Left lung (tissue), 10 donors: ENCODE measurements around the gene SPRING1. TPM values are rescaled to one million over a fixed set of nuclear protein-coding genes. Genes with fewer than 3 reads are reported as not detected.
A peak's percentile ranks its signal among the peaks of the same experiment; 100 is the strongest.

Source experiments
- ATAC-seq: fragments of 200-7000 bp; cut with Tn5 transposase; one replicate; pipeline ENCODE4 v1.9.1; 2020; ENCODE audit warnings: moderate library complexity
- DNase-seq, 4 donors: peaks; one replicate each; pipeline ENCODE4 v3.0.0-alpha.2; 2013 to 2020
- H3K27ac ChIP-seq, 2 donors: fragments of 200-600 bp; sonication (generic) in 1 of 2; one replicate each; pipeline versions ENCODE4 v1.5.0 to v1.8.0; 2020 to 2021
- H3K27me3 ChIP-seq, 2 donors: fragments of 200-600 bp; sonication (generic) in 1 of 2; one replicate each; pipeline versions ENCODE4 v1.5.0 to v1.8.0; 2020 to 2021
- H3K36me3 ChIP-seq, 2 donors: fragments of 200-600 bp; sonication (generic) in 1 of 2; one replicate each; pipeline versions ENCODE4 v1.5.0 to v1.8.0; 2020 to 2021
- H3K4me1 ChIP-seq, 2 donors: fragments of 200-600 bp; one replicate each; pipeline ENCODE4 v1.8.0; 2021
- H3K4me3 ChIP-seq, 2 donors: fragments of 200-600 bp; sonication (generic) in 1 of 2; one replicate each; pipeline versions ENCODE4 v1.5.0 to v1.8.0; 2020 to 2021; ENCODE audit warnings: mild to moderate bottlenecking in 1 of 2
- H3K9me3 ChIP-seq, 2 donors: fragments of 200-600 bp; sonication (generic) in 1 of 2; one replicate each; pipeline versions ENCODE4 v1.5.0 to v1.8.0; 2020 to 2021
- CTCF ChIP-seq, 2 donors: fragments of 200-600 bp; sonication (generic) in 1 of 2; IDR thresholded peaks; one replicate each; pipeline versions ENCODE4 v1.5.0 to v1.8.0; 2021; ENCODE audit warnings: antibody characterized with exemption in 2 of 2
- intact Hi-C, 2 donors: fragments of 100-400 bp; cut with DNase I; formaldehyde crosslinking; loops; one replicate each; pipeline versions ENCODE4 v1.11.2 to v1.14.2; 2022
- polyA plus RNA-seq, 6 donors: library from polyadenylated mRNA; unstranded; fragments of 120-200 nt; gene quantifications; one replicate each; pipeline ENCODE4 v1.2.1, GENCODE V29; 2013; ENCODE audit not compliant: insufficient read length in 6 of 6
- total RNA-seq, 2 donors: library from RNA; stranded (reverse); fragmentation: NEBNext Ultra II Directional; extraction: Animal tissue kit (Norgen Biotek cat#: 25700); gene quantifications; one replicate each; pipeline ENCODE4 v1.2.1, GENCODE V29; 2021
- donor health status: DM: no; HTN: yes; CAD: no.
- donor health status: DM: no; HTN: no; CAD: no.

The SPRING1 gene
- total and polyA plus RNA-seq, 8 donors: 20.7 to 90.5 (median 31.1) TPM

GRCh38 chr12:116779597-116779996, 41.7 kb upstream of the SPRING1 start:
- no peak for TF ChIP-seq CTCF (IDR thresholded peaks at IDR 0.05)
- DNase-seq: no peak
- no peak for ATAC-seq
- intact Hi-C loops: no loop called here
- H3K4me3 ChIP-seq: no peak overlapping the region
- no peaks in the 10 kb centered on the region for H3K4me1 ChIP-seq
- H3K9me3 ChIP-seq: no peaks in the 10 kb centered on the region
- H3K36me3 ChIP-seq: no peaks in the 10 kb centered on the region
- no peaks in the 10 kb centered on the region for H3K27me3 ChIP-seq
- H3K27ac ChIP-seq: no peak overlapping the region

GRCh38 chr12:116777245-116777644, 39.4 kb upstream of the SPRING1 start:
- H3K27ac ChIP-seq: no peak overlapping the region
- no peak overlapping the region for H3K4me3 ChIP-seq
- H3K36me3 ChIP-seq: no peaks in the 10 kb centered on the region
- H3K27me3 ChIP-seq: no peaks in the 10 kb centered on the region
- no peaks in the 10 kb centered on the region for H3K9me3 ChIP-seq
- H3K4me1 ChIP-seq: no peaks in the 10 kb centered on the region
- DNase-seq (no peak), ATAC-seq (no peak)
- intact Hi-C loops: no loop called here
- TF ChIP-seq CTCF (IDR thresholded peaks at IDR 0.05): no peak

- no peaks in the 10 kb centered on the region for H3K36me3 ChIP-seq
- ATAC-seq (no peak), DNase-seq (no peak)
- H3K4me3 ChIP-seq: no peak overlapping the region
- intact Hi-C loops: no loop called here
- no peak for TF ChIP-seq CTCF (IDR thresholded peaks at IDR 0.05)
- H3K4me1 ChIP-seq: no peaks in the 10 kb centered on the region
- no peaks in the 10 kb centered on the region for H3K9me3 ChIP-seq
- H3K27ac ChIP-seq: no peak overlapping the region
- no peaks in the 10 kb centered on the region for H3K27me3 ChIP-seq
These were observed 36.2 kb upstream of the SPRING1 start for GRCh38 chr12:116774020-116774419.

- ATAC-seq (peak; percentile 19), DNase-seq (no peak)
- Histone ChIP-seq H3K4me1 (no peaks in the 10 kb centered on the region), H3K9me3 (no peaks in the 10 kb centered on the region), H3K27me3 (no peaks in the 10 kb centered on the region), H3K36me3 (no peaks in the 10 kb centered on the region), H3K27ac (no peak overlapping the region), H3K4me3 (no peak overlapping the region)
- intact Hi-C loops: no loop called here
- no peak for TF ChIP-seq CTCF (IDR thresholded peaks at IDR 0.05)
These were observed 35.4 kb upstream of the SPRING1 start for GRCh38 chr12:116773276-116773731.

- no peak for ATAC-seq
- Histone ChIP-seq H3K4me3 (no peak overlapping the region), H3K27ac (no peak overlapping the region), H3K4me1 (no peaks in the 10 kb centered on the region), H3K36me3 (no peaks in the 10 kb centered on the region), H3K9me3 (no peaks in the 10 kb centered on the region), H3K27me3 (no peaks in the 10 kb centered on the region)
- no peak for TF ChIP-seq CTCF (IDR thresholded peaks at IDR 0.05)
- DNase-seq: no peak
- intact Hi-C loops: no loop called here
These were observed 33.8 kb upstream of the SPRING1 start for GRCh38 chr12:116771651-116772050.
